ENCODE results near the gene PRKG1. TPM values are rescaled to one million over a fixed set of nuclear protein-coding genes. Genes with fewer than 3 reads are reported as not detected.

The PRKG1 gene
- total RNA-seq, 1 donor from 2014 or later, result 22.8 TPM

- Mint-ChIP-seq H3K27me3 (ENCODE audit: low read depth) (no peaks in the 10 kb centered on the region), H3K4me1 (ENCODE audit: low read depth) (peaks cover 20% of the 10 kb centered on the region), H3K36me3 (ENCODE audit: low read depth) (no peaks in the 10 kb centered on the region), H3K4me3 (ENCODE audit: unreplicated experiment) (no peak overlapping the region), H3K9me3 (ENCODE audit: low read depth) (no peaks in the 10 kb centered on the region), H3K27ac (ENCODE audit: unreplicated experiment) (no peak overlapping the region)
- no peak for DNase-seq (ENCODE audit: low spot score)
- no peak for TF ChIP-seq CTCF (IDR thresholded peaks at IDR 0.05)
These were observed 1018.1 kb downstream of the PRKG1 start for GRCh38 chr10:52092390-52092789.

GRCh38 chr10:52098130-52098529, 1023.8 kb downstream of the PRKG1 start:
- Mint-ChIP-seq H3K4me3 (ENCODE audit: unreplicated experiment) (no peak overlapping the region), H3K27ac (ENCODE audit: unreplicated experiment) (no peak overlapping the region), H3K27me3 (ENCODE audit: low read depth) (no peaks in the 10 kb centered on the region), H3K9me3 (ENCODE audit: low read depth) (no peaks in the 10 kb centered on the region), H3K4me1 (ENCODE audit: low read depth) (peaks cover 6% of the 10 kb centered on the region), H3K36me3 (ENCODE audit: low read depth) (no peaks in the 10 kb centered on the region)
- TF ChIP-seq CTCF (IDR thresholded peaks at IDR 0.05), result no peak
- DNase-seq (ENCODE audit: low spot score), result no peak

- Mint-ChIP-seq H3K9me3 (ENCODE audit: low read depth) (no peaks in the 10 kb centered on the region), H3K4me1 (ENCODE audit: low read depth) (no peaks in the 10 kb centered on the region), H3K27me3 (ENCODE audit: low read depth) (no peaks in the 10 kb centered on the region), H3K4me3 (ENCODE audit: unreplicated experiment) (no peak overlapping the region), H3K27ac (ENCODE audit: unreplicated experiment) (no peak overlapping the region), H3K36me3 (ENCODE audit: low read depth) (no peaks in the 10 kb centered on the region)
- DNase-seq (ENCODE audit: low spot score), result no peak
- TF ChIP-seq CTCF (IDR thresholded peaks at IDR 0.05), result no peak
These were observed 1024.8 kb downstream of the PRKG1 start for GRCh38 chr10:52099026-52099600.

GRCh38 chr10:52100011-52100547, 1025.8 kb downstream of the PRKG1 start:
- Mint-ChIP-seq H3K27me3 (ENCODE audit: low read depth) (no peaks in the 10 kb centered on the region), H3K9me3 (ENCODE audit: low read depth) (no peaks in the 10 kb centered on the region), H3K4me1 (ENCODE audit: low read depth) (no peaks in the 10 kb centered on the region), H3K4me3 (ENCODE audit: unreplicated experiment) (no peak overlapping the region), H3K36me3 (ENCODE audit: low read depth) (no peaks in the 10 kb centered on the region), H3K27ac (ENCODE audit: unreplicated experiment) (no peak overlapping the region)
- DNase-seq (ENCODE audit: low spot score), result no peak
- no peak for TF ChIP-seq CTCF (IDR thresholded peaks at IDR 0.05)

GRCh38 chr10:52105301-52105700, 1031.0 kb downstream of the PRKG1 start:
- no peak overlapping the region for H3K4me3 Mint-ChIP-seq (ENCODE audit: unreplicated experiment)
- no peak overlapping the region for H3K27ac Mint-ChIP-seq (ENCODE audit: unreplicated experiment)
- DNase-seq (ENCODE audit: low spot score), result no peak
- H3K36me3 Mint-ChIP-seq (ENCODE audit: low read depth), result no peaks in the 10 kb centered on the region
- no peak for TF ChIP-seq CTCF (IDR thresholded peaks at IDR 0.05)
- H3K27me3 Mint-ChIP-seq (ENCODE audit: low read depth), result no peaks in the 10 kb centered on the region
- H3K9me3 Mint-ChIP-seq (ENCODE audit: low read depth), result no peaks in the 10 kb centered on the region
- peaks cover 10% of the 10 kb centered on the region for H3K4me1 Mint-ChIP-seq (ENCODE audit: low read depth)

Data from chondrocyte (in vitro differentiated cells).